GM21515 (cell line): ENCODE results near the gene FAM221B.

Experiments
- ATAC-seq: cut with Tn5 transposase; IDR thresholded peaks from one replicate; pipeline ENCODE4 v1.9.1; 2021; ENCODE audit not compliant: unreplicated experiment

The FAM221B gene

GRCh38 chr9:35847792-35848572 lies 19.4 kb upstream of the FAM221B start:
- peak; percentile 81 for ATAC-seq

GRCh38 chr9:35845824-35846771 lies 17.6 kb upstream of the FAM221B start:
- ATAC-seq: no peak

- ATAC-seq: no peak
Measured at GRCh38 chr9:35844628-35845270, 16.2 kb upstream of the FAM221B start.

- no peak for ATAC-seq
Measured at GRCh38 chr9:35842795-35843194, 14.3 kb upstream of the FAM221B start.

- ATAC-seq: no peak
Measured at GRCh38 chr9:35842020-35842745, 13.7 kb upstream of the FAM221B start.

- no peak for ATAC-seq
Measured at GRCh38 chr9:35841645-35841900, 13.0 kb upstream of the FAM221B start.

- ATAC-seq: no peak
Measured at GRCh38 chr9:35840881-35841644, 12.5 kb upstream of the FAM221B start.

GRCh38 chr9:35839926-35840325 lies 11.4 kb upstream of the FAM221B start:
- ATAC-seq: no peak

- ATAC-seq: no peak
Measured at GRCh38 chr9:35836595-35836994, 8.1 kb upstream of the FAM221B start.

GRCh38 chr9:35835766-35836165 lies 7.2 kb upstream of the FAM221B start:
- ATAC-seq: no peak

- ATAC-seq: no peak
Measured at GRCh38 chr9:35835216-35835632, 6.7 kb upstream of the FAM221B start.

- no peak for ATAC-seq
Measured at GRCh38 chr9:35834260-35835215, 6.0 kb upstream of the FAM221B start.

GRCh38 chr9:35832814-35833213 lies 4.3 kb upstream of the FAM221B start:
- ATAC-seq: no peak

- no peak for ATAC-seq
Measured at GRCh38 chr9:35831040-35831439, 2.5 kb upstream of the FAM221B start.

- no peak for ATAC-seq
Measured at GRCh38 chr9:35829764-35830096, 1.2 kb upstream of the FAM221B start.

- peak; percentile 75 for ATAC-seq
Measured at GRCh38 chr9:35829084-35829763, 692 bp upstream of the FAM221B start, which contains the start of gene TMEM8B. Gene TMEM8B (plus strand): TSS chr9:35829228. CDS start chr9:35829448, 220 bp downstream.

- no peak for ATAC-seq
Measured at GRCh38 chr9:35827486-35827885, 1.0 kb downstream of the FAM221B start.

- ATAC-seq: no peak
Measured at GRCh38 chr9:35826071-35826701, 2.3 kb downstream of the FAM221B start.
